ENCODE data around the gene GTPBP6.
"Not testable (repeated sequence)": the region's sequence is repeated elsewhere in the genome, so short reads cannot be mapped to it uniquely, and the experiment has no call there.

GTPBP6 gene

GRCh38 chrX:257681-258289 is 60.8 kb downstream of the GTPBP6 start:
- Histone ChIP-seq H3K27me3 (no peaks in the 10 kb centered on the region), H3K9me3 (no peaks in the 10 kb centered on the region), H3K27ac (no peak overlapping the region), H3K36me3 (no peaks in the 10 kb centered on the region), H3K4me1 (ENCODE audit: control insufficient read depth in 1 of 2, insufficient read depth in 1 of 2, low read depth in 1 of 2, low read length in 1 of 2) (no peaks in the 10 kb centered on the region), H3K4me3 (ENCODE audit: low read depth in 1 of 2, low read length in 1 of 2) (no peak overlapping the region)
- TF ChIP-seq CTCF (IDR thresholded peaks at IDR 0.05) = no peak

- H3K4me3 ChIP-seq (ENCODE audit: low read depth in 1 of 2, low read length in 1 of 2); H3K27me3 ChIP-seq; H3K4me1 ChIP-seq (ENCODE audit: control insufficient read depth in 1 of 2, insufficient read depth in 1 of 2, low read depth in 1 of 2, low read length in 1 of 2); H3K9me3 ChIP-seq; H3K36me3 ChIP-seq; H3K27ac ChIP-seq: not testable (repeated sequence)
Measured at GRCh38 chrX:257054-257453, 61.5 kb downstream of the GTPBP6 start.

GRCh38 chrX:255923-256331 is 62.7 kb downstream of the GTPBP6 start:
- no peak for TF ChIP-seq CTCF (IDR thresholded peaks at IDR 0.05)
- no peaks in the 10 kb centered on the region for H3K9me3 ChIP-seq
- no peak overlapping the region for H3K27ac ChIP-seq
- H3K4me3 ChIP-seq (ENCODE audit: low read depth in 1 of 2, low read length in 1 of 2) = no peak overlapping the region
- no peaks in the 10 kb centered on the region for H3K27me3 ChIP-seq
- H3K4me1 ChIP-seq (ENCODE audit: control insufficient read depth in 1 of 2, insufficient read depth in 1 of 2, low read depth in 1 of 2, low read length in 1 of 2) = no peaks in the 10 kb centered on the region
- no peaks in the 10 kb centered on the region for H3K36me3 ChIP-seq

All from neutrophil (primary cell).